PC-3 (cell line): ENCODE results near the gene FBXO31. TPM values are rescaled to one million over a fixed set of nuclear protein-coding genes. Genes with fewer than 3 reads are reported as not detected.

Experiments
- ATAC-seq: fragments of 200-7000 bp; cut with Tn5 transposase; 2 replicates; pipeline ENCODE4 v1.9.1; 2020; ENCODE audit warnings: mild to moderate bottlenecking, moderate library complexity
- BruUV-seq: library from RNA; stranded (reverse); fragments of 400-500 nt; replicated peaks from 2 replicates; lab custom pipeline; 2021; lab: Mats Ljungman, UMichigan
- CTCF ChIA-PET: fragments of 300-600 bp; sonication (Branson Sonifier 250); formaldehyde crosslinking; loops from one replicate; lab custom pipeline; 2022; ENCODE audit warnings: antibody characterized with exemption; lab: Charles Lee
- POLR2A ChIA-PET: fragments of 300-600 bp; sonication (Branson Sonifier 250); formaldehyde crosslinking; loops from one replicate; lab custom pipeline; 2022; ENCODE audit warnings: antibody characterized with exemption; ENCODE audit not compliant: unreplicated experiment; lab: Charles Lee
- DNase-seq: peaks from one replicate; pipeline ENCODE4 v3.0.0-alpha.2; 2015
- H2AFZ ChIP-seq: fragments of 300-600 bp; sonication (generic); 2 replicates; pipeline ENCODE4 v1.6.0; 2016; ENCODE audit warnings: antibody characterized with exemption, low read length
- H3F3A ChIP-seq: fragments of 300-600 bp; sonication (generic); one replicate; pipeline ENCODE4 v1.6.0; 2017; ENCODE audit warnings: antibody characterized with exemption, low read length, control low read depth, mild to moderate bottlenecking; ENCODE audit not compliant: unreplicated experiment
- H3K27ac ChIP-seq: fragments of 300-600 bp; sonication (generic); 2 replicates; pipeline ENCODE4 v1.5.1; 2016; ENCODE audit warnings: mild to moderate bottlenecking, low read length
- H3K27me3 ChIP-seq: fragments of 300-600 bp; sonication (generic); 2 replicates; pipeline ENCODE4 v1.6.1; 2016; ENCODE audit warnings: low read length, mixed read lengths
- H3K36me3 ChIP-seq: fragments of 300-600 bp; sonication (generic); 2 replicates; pipeline ENCODE4 v1.6.1; 2016; ENCODE audit warnings: low read depth, mixed run types, low read length, mixed read lengths
- H3K4me1 ChIP-seq: fragments of 300-600 bp; sonication (generic); 2 replicates; pipeline ENCODE4 v1.5.1; 2016; ENCODE audit warnings: low read length; ENCODE audit not compliant: insufficient read depth
- H3K4me2 ChIP-seq: fragments of 300-600 bp; sonication (generic); 2 replicates; pipeline ENCODE4 v1.6.0; 2016; ENCODE audit warnings: low read length
- H3K4me3 ChIP-seq: fragments of 300-600 bp; sonication (generic); 2 replicates; pipeline ENCODE4 v1.5.1; 2016; ENCODE audit warnings: mild to moderate bottlenecking, low read length, mixed read lengths
- H3K79me2 ChIP-seq: fragments of 300-600 bp; sonication (generic); 2 replicates; pipeline ENCODE4 v1.6.1; 2017; ENCODE audit warnings: low read length, mixed read lengths
- H3K9ac ChIP-seq: fragments of 300-600 bp; sonication (generic); 2 replicates; pipeline ENCODE4 v1.6.0; 2016; ENCODE audit warnings: mild to moderate bottlenecking, low read length
- H3K9me2 ChIP-seq: fragments of 300-600 bp; sonication (generic); replicated peaks from 2 replicates; pipeline ENCODE4 v1.6.1; 2016; ENCODE audit warnings: mixed run types, low read length, mixed read lengths
- H3K9me3 ChIP-seq: fragments of 300-600 bp; sonication (generic); 2 replicates; pipeline ENCODE4 v1.6.1; 2016; ENCODE audit warnings: low read length, mixed read lengths
- H4K20me1 ChIP-seq: fragments of 300-600 bp; sonication (generic); 2 replicates; pipeline ENCODE4 v1.6.1; 2016; ENCODE audit warnings: low read length, mixed read lengths
- CTCF ChIP-seq: fragments of 300-600 bp; sonication (generic); conservative IDR thresholded peaks from 2 replicates; pipeline ENCODE4 v1.5.1; 2017; ENCODE audit warnings: antibody characterized with exemption, low read depth, mild to moderate bottlenecking, low read length
- EZH2 ChIP-seq: fragments of 300-600 bp; sonication (generic); IDR thresholded peaks from one replicate; pipeline ENCODE4 v1.6.1; 2017; ENCODE audit warnings: antibody characterized with exemption, mild to moderate bottlenecking, low read length; ENCODE audit not compliant: unreplicated experiment
- EZH2phosphoT487 ChIP-seq: fragments of 300-600 bp; sonication (generic); IDR thresholded peaks from 2 replicates; pipeline ENCODE4 v1.6.1; 2018; ENCODE audit warnings: mild to moderate bottlenecking, antibody characterized with exemption, low read length, borderline replicate concordance
- intact Hi-C: fragments of 100-400 bp; cut with micrococcal nuclease; formaldehyde crosslinking; loops from 2 replicates; pipeline ENCODE4 v1.9.0; 2023
- total RNA-seq: library from RNA; depleted of rRNA; stranded (reverse); fragments of >200 nt; gene quantifications from 2 replicates; pipeline ENCODE4 v1.2.3, GENCODE V29; 2014

Gene FBXO31
- total RNA-seq, 1 experiment from 2014 or later: 14.8 TPM

- no peaks in the 10 kb centered on the region for H3K4me1 ChIP-seq
- H3K9ac ChIP-seq: no peak overlapping the region
- ATAC-seq: no peak
- no peak overlapping the region for H3K4me3 ChIP-seq
- H3K36me3 ChIP-seq: no peaks in the 10 kb centered on the region
- CTCF ChIA-PET: no interaction called here
- no peaks in the 10 kb centered on the region for H3K9me3 ChIP-seq
- no peaks in the 10 kb centered on the region for H3K9me2 ChIP-seq
- TF ChIP-seq EZH2phosphoT487 (no peak), CTCF (no peak), EZH2 (no peak)
- DNase-seq: no peak
- H3F3A ChIP-seq: no peaks in the 10 kb centered on the region
- POLR2A ChIA-PET: no interaction called here
- no peak overlapping the region for H2AFZ ChIP-seq
- BruUV-seq: no TSS peak
- intact Hi-C loops: no loop called here
- H3K27ac ChIP-seq: no peak overlapping the region
- H3K79me2 ChIP-seq: no peaks in the 10 kb centered on the region
- H3K27me3 ChIP-seq: no peaks in the 10 kb centered on the region
- H3K4me2 ChIP-seq: no peak overlapping the region
- H4K20me1 ChIP-seq: no peaks in the 10 kb centered on the region
Observed at GRCh38 chr16:87423429-87423828, 39.9 kb upstream of the FBXO31 start.

- BruUV-seq: no TSS peak
- Histone ChIP-seq H3K9me2 (no peaks in the 10 kb centered on the region), H3K27me3 (no peaks in the 10 kb centered on the region), H3K27ac (no peak overlapping the region), H3K4me1 (no peaks in the 10 kb centered on the region), H3K4me3 (no peak overlapping the region), H4K20me1 (no peaks in the 10 kb centered on the region), H3K9me3 (no peaks in the 10 kb centered on the region), H3K4me2 (no peak overlapping the region), H3K79me2 (no peaks in the 10 kb centered on the region), H3F3A (no peaks in the 10 kb centered on the region), H3K36me3 (no peaks in the 10 kb centered on the region), H3K9ac (no peak overlapping the region), H2AFZ (no peak overlapping the region)
- DNase-seq (no peak), ATAC-seq (no peak)
- CTCF ChIA-PET: no interaction called here
- POLR2A ChIA-PET: no interaction called here
- TF ChIP-seq EZH2 (no peak), EZH2phosphoT487 (no peak), CTCF (no peak)
- intact Hi-C loops: no loop called here
Observed at GRCh38 chr16:87422106-87422505, 38.5 kb upstream of the FBXO31 start.

GRCh38 chr16:87421003-87421912 lies 37.7 kb upstream of the FBXO31 start:
- H4K20me1 ChIP-seq: no peaks in the 10 kb centered on the region
- CTCF ChIA-PET: no interaction called here
- no peak overlapping the region for H3K27ac ChIP-seq
- H3K27me3 ChIP-seq: no peaks in the 10 kb centered on the region
- H3K79me2 ChIP-seq: no peaks in the 10 kb centered on the region
- no peaks in the 10 kb centered on the region for H3K4me1 ChIP-seq
- TF ChIP-seq EZH2phosphoT487: no peak
- no peak for TF ChIP-seq CTCF
- TF ChIP-seq EZH2: no peak
- BruUV-seq: no TSS peak
- no peaks in the 10 kb centered on the region for H3K9me3 ChIP-seq
- no peak overlapping the region for H3K4me3 ChIP-seq
- POLR2A ChIA-PET: no interaction called here
- no peak overlapping the region for H3K9ac ChIP-seq
- ATAC-seq (no peak), DNase-seq (no peak)
- no peaks in the 10 kb centered on the region for H3F3A ChIP-seq
- H3K4me2 ChIP-seq: no peak overlapping the region
- H3K36me3 ChIP-seq: no peaks in the 10 kb centered on the region
- no peak overlapping the region for H2AFZ ChIP-seq
- H3K9me2 ChIP-seq: no peaks in the 10 kb centered on the region
- intact Hi-C loops: no loop called here
